ENCODE data around the gene FUT1.
A peak's percentile ranks its signal among the peaks of the same experiment; 100 is the strongest.
"Not testable (repeated sequence)": the region's sequence is repeated elsewhere in the genome, so short reads cannot be mapped to it uniquely, and the experiment has no call there.

Gene FUT1

DNA sequence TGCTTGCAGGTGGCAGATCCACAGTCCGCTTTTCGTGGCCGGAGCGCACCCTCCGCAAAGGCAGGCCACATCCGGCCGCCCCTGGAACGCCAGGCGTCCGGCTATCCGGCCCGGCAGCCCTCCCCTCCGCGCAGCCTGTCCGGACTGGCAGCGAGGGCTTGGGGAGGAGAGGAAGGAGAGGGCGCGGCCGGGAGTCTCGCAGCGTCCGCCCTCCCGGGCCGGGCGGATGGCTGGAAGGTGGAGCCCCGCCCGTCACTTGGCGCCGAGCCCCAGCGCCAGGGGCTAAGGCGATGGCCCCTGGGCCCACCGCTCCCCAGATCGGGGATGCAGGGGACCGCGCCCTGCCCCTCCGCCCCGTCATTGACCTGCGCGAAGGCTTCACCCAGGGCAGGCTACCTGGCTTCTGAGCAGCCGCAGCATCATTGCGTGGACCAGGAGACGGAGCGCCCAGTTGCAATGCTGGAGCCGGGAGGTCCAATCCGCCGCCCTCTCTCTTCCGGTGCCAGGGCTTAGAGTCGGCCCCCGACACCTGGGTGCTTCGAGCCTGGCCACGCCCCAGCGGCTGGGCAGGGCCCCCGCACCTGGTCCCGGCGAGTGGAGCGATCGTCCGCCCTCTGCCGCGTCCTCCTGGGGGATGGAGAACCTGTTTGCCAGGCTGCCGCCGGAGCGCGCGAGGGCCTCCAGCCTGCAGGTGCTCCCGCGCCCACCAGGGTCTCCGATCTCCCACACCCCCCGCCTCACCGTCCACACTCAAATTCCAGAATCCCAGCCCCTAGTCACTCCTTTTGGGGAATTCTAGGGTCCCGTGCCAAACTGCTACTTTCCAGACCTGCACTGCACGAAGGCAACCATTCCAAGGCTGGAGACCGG is at the start of gene FUT1:
FUT1 (minus strand) TSS at position 146 of the 870 bp plus-strand sequence. CDS start 1,360 bp downstream, outside the sequence.
- DNase-seq, result peak in 1 of 2 experiments; percentile 41

DNA sequence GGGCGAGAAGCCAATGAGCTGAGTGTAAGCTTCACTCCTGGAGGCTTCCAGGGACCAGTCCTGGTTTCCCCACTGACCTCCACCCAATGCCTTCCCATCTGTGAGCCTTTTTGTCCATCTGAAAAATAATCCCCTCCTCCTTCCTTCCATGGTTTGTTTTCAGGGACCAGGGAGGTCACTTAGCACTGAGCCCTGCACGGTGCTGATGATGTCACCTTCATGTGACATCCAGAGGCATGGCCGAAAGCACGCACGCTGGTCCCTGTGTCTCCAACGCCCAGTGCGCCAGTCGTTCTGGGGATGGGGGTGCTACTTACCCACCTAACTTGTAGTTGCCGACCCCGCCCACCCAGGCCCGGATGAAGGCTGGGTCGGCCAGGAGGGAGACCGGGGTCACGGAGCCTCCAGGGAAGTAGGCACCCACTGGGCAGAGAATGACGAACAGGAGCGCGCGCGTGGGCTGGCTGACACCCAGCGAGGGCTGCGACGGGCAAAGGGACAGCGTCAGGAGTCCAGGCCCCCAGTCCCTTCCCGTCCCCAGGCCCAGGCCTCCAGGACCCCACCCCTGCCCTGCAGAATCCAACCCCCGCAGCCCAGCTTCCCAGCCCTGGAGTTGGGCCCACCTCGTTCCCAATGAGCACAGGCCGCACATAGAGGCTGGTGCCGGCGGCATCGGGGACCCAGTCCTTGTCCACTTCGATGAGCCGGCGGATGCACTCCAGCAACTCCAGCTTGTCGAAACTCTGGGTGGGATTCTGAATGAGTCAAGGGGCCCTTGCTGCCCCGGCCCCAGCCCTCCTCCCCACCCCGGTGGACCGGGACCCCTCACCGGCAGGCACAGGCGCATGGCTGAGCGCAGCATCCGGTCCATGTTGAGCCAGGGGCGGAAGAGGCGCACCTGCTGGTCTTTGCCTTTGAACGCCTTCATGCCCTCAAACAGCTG is 47.2 kb upstream of the FUT1 start:
- no peak for DNase-seq

DNA sequence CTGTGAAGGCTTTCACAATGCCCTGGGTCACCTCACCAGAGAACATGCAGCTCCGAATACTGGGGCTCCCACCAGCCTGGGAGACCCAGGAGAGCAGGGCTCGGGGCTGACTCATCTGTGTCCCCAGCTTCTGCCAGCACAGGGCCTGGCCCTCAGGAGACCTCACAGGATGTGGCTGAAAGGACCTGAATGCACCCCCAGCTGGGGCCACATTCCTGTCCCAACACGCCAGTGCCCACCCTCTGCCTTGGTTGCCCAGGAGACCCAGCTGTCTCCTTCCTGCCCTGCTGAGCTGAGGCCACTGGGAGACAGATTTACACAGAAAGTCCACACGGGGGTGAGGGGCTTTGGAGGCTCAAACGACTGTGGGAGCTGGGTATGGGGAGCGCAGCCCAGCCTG is 46.5 kb upstream of the FUT1 start:
- no peak for DNase-seq

DNA sequence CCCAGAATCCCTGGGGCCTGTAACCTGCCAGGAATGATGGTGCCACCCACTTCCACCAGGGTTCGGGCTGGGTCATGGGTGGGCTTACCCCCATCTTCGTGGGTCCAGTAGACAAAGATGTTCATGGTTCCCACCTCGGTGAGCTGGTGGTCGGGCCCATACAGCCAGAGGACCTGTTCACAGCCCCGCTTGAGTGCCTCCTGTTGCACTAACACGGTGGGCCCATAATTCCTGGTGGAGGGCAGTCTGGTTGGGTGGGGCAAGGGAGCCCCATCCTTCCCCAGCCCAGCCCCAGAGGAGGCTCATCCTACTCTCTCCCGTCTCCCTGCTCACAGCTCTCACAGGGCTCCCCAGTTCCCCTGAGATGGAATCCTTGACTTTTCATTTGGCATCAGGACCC is 44.7 kb upstream of the FUT1 start:
- DNase-seq, result no peak

DNA sequence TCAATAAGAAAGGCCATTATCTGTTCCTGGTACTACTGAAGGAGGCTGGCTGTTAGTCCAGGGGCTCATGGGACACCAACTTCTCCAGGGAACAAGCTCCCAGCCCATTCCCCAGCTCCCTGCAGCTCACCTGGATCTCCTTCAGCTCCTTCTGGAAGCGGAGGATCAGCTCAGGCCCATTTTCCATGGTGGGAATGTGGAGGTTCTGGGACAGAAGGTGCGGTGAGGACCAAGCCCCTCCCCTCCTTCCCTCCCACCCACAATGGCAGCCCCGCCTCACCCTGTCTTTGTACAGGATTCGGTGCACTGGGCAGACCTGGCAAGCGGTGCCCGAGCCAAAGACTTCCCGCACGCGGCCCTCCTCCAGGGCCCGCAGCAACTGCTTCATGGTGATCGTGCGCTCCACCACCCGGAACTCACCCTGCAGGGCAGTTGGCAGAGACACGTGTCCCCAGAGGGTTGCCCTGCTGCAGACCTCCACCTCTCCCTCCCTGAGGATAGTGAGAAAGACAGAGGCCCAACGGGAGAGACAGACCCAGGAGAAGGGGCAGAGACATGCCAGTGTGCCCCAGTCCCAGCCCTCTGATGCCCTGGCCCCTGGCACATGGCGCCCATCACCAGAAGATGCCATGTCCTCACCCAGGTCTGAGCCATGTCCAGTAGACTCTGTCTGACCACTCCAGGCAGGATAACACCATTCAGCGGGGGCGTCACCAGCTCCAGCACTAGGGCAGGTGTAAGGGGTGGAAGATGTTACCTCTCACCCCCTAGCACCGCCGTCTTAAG is 44.0 kb upstream of the FUT1 start:
- no peak for DNase-seq

DNA sequence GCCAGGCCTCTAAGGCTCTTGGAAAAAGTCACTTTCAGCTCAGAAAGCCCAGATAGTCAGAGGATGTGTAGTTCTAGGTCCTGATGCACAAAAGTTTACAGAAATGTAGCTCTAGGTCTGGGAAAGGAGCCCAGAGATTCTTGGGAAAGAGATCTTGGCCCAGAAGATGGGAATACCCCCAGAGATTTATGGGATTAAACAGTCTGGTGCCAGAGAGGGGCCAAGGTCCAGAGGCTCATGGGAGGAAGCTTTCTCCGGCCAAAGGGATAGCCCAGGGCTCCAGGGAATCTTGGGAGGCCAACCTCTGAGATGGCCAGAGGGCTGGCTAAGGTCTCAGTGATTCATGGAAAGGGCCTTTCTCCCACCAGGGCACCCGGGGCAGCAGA is 43.2 kb upstream of the FUT1 start:
- DNase-seq, result no peak

DNA sequence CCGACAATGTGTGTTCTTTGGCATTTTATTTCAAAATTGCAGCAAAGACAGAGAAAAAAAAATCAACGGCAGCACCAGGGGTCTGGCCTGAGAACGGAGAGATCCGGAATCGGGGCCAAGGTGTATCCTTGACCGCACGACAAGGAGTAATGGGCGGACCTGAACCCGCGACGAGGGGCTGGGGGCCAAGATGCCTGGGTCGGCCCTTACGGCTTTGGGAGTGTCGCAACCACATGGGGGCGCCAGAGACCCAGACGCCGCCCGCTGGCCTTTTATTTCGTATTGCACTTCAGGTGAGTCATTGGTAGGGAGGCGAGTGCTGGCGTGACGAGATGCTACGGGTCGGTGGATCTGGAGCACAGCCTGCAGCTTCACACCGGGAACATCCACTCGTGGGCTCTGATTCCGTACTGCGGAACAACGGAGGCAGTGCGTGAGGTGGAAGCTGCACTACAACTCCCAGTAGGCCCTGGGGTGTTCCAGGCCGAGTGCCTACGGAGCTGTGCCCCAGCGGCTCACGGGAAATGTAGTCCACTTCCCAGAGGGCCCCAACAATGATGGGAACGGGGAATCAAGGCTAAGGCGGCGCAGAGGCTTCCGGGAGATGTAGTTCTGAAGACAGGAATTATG is 42.7 kb upstream of the FUT1 start:
- DNase-seq, result peak; percentile 62 to 100

DNA sequence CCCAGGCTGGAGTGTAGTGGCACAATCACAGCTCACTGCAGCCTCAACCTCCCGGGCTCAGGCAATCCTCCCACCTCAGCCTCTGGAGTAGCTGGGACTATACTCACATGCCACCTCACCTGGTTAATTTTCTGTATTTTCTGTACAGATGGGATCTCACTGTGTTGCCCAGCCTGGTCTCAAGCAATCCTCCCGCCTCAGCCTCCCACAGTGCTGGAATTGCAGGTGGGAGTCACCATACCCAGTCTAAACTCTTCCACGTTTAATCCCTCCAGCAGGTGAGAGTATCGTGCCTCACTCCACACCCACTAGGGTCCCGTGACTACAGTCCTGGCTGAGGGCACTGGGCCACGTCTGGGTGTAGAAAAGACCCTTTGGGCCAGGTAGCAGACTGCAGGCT is 41.9 kb upstream of the FUT1 start:
- DNase-seq, result no peak

DNA sequence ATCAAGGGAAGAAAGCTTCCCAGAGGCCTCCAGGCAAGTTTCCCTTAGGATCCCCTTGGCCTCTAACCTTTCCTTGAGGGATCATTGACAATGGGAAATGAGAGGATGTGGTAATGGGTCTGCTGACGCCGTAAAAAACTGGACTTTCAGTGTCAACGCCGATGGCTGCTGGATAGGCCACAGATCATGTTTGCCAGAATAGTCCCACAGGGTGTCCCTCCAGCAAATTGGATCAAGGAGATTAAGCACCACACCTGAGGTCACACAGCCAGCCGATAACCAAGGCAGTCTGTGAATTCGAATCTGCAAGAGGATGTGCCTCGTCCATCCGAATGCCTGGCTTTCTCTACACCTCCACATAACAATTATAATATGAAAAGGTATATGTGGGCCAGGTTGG is 40.8 kb upstream of the FUT1 start:
- no peak for DNase-seq

DNA sequence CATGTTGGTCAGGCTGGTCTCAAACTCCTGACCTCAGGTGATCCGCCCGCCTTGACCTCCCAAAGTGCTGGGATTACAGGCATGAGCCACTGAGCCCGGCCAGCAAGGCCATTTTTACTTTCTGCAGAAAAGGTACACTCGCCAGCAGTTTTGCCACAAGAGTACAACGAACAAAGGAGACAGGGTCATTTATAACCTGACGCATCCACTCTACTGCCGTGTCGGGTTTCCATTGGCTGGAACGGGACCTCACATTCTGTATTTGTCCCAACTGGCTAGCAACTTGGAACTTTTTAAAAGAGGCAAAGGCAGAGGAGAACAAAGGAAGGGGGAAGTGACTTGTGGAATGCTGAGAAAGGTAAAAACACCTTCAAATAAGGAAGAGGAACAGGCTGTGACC is 34.9 kb upstream of the FUT1 start:
- not testable (repeated sequence) for DNase-seq

DNA sequence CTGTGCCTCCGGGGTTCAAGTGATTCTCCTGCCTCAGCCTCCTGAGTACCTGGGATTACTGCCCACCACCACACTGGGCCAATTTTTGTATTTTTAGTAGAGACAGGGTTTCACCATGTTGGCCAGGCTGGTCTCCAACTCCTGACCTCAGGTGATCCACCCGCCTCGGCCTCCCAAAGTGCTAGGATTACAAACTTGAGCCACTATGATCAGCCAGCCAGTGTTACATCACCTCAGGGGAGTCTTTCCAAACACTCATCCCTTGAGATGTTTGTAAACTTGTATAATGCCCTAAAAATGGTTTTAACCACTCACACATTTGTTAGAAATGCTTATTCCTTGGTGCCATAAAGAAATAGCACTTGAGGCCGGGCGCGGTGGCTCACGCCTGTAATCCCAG is 34.0 kb upstream of the FUT1 start:
- not testable (repeated sequence) for DNase-seq

DNA sequence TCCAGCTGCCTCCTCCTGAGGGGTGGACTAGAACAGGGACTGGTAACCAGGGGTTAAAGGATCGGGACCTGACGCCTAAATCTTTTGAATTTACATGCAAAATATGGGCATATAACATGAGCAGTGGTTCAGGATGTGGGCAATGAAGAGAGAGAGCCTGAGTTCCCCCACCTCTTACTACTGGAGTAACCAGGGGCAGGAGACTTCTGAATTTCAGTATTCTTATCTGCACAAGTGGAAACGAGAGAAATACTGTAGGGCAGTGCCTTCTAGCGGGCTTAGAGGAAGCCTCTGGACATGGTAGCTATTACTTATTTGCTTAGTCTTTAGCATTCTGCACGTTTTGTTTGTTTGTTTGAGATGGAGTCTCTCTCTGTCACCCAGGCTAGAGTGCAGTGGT is 32.1 kb upstream of the FUT1 start:
- DNase-seq, result no peak

DNA sequence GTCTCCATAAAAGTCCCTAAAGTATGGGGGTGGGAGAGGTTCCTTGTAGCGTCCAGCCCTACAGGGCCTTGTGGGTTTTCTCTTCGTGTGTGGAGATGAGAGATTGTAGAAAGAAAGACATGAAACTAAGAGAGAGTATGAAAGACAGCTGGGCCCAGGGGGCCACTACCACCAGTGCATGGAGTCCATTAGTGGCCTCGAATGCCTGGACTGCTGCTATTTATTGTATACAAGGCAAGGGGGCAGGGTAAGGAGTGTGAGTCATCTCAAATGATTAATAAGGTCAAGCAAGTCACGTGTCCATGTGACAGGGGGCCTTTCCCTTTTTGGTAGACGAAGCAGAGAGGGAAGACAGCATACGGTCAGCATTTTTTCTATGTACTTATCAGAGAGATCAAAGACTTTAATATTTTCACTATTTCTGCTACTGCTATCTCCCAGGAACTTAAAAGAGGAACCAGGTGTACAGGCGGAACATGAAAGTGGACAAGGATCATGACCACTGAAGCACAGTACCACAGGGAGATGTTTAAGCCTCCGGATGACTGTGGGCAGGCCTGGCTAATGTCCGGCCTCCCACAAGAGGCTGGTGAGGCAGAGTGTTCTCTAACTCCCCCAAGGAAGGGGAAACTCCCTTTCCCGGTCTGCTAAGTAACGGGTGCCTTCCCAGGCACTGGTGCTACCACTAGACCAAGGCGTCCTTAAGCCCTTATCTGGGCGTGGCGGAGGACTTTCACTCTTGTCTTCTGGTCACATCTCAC is 28.4 kb upstream of the FUT1 start:
- DNase-seq, result no peak

DNA sequence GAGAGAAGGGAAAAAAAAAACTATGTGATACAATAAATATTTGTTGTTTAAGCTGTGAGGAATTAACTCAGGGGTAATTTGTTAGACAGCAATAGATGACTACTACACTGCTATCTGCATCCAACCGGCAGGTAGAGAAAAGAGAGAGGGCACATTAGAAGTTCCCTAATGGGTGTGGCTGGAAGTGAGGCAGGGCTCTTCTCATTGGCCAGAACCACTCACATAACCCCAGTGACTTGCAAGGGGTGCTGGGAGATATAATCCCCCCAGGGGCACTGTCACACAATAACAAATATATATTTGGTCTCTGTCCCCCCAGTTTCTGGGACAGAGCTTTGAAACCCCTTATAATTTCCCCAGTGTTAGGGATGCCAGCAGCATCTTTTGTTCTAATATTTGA is 27.2 kb upstream of the FUT1 start:
- no peak for DNase-seq

DNA sequence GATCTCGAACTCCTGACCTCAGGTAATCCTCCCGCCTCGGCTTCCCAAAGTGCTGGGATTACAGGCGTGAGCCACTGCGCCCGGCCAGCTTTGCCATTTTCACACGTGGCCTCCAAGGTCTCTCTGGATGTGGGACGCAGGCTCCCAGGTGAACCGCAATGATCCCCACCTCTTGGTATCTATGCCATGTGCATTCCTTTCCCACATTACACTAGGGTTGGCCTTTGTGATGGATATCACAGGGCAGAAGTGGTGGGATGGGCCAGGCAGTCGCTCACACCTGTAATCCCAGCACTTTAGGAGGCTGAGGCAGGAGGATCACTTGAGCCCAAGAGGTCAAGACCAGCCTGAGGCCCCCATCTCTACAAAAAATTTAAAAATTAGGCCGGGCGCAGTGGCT is 25.3 kb upstream of the FUT1 start:
- DNase-seq, result no peak

DNA sequence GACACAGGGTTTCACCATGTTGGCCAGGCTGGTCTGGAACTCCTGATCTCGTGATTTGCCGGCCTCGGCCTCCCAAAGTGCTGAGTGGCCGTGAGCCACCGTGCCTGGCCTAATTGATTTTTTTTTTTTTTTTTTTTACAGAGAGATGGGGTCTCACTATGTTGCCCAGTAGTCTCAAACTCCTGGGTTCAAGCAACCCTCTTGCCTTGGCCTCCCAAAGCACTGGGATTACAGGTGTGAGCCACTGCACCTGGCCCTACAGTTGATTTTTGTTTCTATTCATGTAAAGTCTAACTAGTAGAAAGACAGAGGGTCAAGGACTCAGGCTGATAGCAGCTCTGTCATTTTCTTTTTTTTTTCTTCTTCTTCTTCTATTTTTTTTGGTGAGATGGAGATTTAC is 24.7 kb upstream of the FUT1 start:
- no peak for DNase-seq

DNA sequence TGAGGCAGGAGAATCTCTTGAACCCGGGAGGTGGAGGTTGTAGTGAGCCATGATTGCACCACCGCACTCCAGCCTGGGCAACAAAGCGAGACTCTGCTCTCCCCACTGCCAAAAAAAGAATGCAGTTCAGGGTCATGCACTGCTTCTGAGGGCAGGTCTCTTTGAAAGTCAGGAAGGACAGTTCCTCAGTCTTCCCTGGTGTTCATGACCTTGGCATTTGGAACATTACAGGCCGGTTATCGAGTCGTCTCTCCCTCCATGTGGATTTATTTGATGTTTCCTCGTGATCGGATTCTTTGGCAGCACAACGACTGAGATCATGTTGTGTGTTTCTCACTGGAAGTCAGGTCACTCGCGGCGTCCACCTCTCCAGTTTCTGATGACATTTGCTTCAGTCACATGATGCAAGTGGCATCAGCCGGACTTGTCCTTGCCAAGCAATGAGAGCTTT is 20.1 kb upstream of the FUT1 start:
- no peak for DNase-seq

DNA sequence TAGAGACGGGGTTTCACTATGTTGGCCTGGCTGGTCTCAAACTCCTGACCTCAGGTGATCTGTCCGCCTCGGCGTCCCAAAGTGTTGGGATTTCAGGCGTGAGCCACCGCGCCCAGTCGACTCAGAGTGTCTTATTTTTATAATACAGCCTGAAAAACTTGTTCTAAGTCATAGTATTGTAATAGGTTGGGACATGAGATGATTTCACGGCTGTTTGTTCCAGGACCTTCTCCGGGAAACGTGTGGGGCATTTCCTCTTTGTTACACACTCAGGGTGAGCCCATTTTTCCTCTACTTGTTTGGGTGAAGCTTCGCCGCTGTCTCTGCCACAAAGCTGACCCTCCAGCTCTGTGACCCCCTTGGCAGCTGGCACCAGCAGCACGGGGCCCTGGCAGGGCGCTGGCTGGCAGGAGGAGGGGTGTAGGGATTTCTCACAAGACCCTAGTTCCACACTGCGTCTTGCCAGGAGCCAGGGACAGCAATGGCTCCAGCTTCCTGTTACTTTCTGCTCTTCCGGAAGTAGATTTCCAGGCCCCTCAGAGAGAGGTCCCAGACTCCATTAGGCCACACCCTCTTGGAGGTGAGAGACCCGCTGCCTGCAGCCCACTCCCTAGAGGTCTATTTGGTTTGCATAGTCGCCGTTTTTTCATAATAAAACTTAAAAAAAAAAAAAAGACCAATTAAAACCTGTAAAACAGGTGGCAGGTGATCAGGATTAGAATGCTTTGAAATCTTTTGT is 18.5 kb upstream of the FUT1 start:
- no peak for DNase-seq

DNA sequence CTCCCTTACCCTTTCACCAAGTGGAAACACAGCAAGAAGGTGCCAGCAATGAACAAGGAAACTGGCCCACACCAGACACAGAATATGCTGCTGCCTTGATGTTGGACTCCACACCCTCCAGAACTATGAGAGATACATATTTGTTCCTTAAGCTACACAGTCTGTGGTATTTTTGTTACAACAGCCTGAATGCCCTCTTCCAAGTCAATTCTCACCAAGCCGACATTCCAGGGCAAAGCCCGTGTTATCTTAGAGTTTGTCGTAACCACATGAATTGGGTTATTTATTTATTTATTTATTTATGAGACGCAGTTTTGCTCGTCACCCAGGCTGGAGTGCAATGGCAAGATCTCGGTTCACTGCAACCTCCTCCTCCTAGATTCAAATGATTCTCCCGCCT is 17.8 kb upstream of the FUT1 start:
- DNase-seq, result no peak

DNA sequence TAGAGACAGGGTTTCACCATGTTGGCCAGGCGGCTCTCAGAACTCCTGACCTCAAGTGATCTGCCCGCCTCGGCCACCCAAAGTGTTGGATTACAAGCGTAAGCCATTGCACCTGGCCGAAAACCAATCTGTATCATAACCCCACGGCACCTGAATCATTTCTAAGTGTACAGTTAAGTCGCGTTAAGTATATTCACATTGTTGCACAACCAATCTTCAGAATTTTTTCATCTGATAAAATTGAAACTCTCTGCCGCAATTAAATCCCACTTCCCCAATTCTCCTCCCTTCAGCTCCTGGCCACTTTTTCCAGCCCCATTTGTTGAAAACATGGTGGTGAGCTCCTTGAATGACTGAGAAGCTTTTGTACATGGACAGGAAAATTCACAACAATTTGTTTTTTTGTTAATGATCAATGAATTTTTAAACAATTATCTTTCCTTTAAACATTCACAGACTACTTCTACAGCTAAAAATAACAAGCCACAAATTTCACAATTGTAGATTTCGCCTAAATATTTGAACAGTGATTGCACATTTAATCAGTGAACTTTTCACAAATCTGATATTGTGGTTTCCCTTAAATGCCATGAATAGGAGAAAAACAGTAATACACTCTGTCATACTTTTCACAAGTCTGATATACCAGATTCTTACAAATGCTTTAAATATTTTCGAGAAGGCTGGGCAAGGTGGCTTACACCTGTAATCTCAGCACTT is 16.7 kb upstream of the FUT1 start:
- DNase-seq, result no peak
